Right ventricle myocardium superior (tissue), 1 donor: ENCODE data around the gene NRIP1. TPM values are rescaled to one million over a fixed set of nuclear protein-coding genes. Genes with fewer than 3 reads are reported as not detected.

Source experiments
- ATAC-seq: fragments of 200-7000 bp; cut with Tn5 transposase; one replicate; pipeline ENCODE4 v1.9.1; 2020; ENCODE audit warnings: mild to moderate bottlenecking; ENCODE audit not compliant: poor library complexity
- DNase-seq: peaks from one replicate; pipeline ENCODE4 v3.0.0-alpha.2; 2020
- intact Hi-C: fragments of 100-400 bp; cut with DNase I; formaldehyde crosslinking; loops from one replicate; pipeline ENCODE4 v1.11.2; 2022
- long read RNA-seq: library from polyadenylated mRNA; unstranded; transcript quantifications from one replicate; pipeline ENCODE4 v2.0.0, GENCODE V29; 2021
- total RNA-seq: library from RNA; stranded (reverse); fragmentation: NEBNext Ultra II Directional; extraction: Animal tissue kit (Norgen Biotek cat#: 25700); gene quantifications from one replicate; pipeline ENCODE4 v1.2.1, GENCODE V29; 2021
- donor health status: DM: no; HTN: yes; CAD: no; lungs with severe emphysema.

NRIP1 gene
- 15.4 TPM for total RNA-seq
- long read RNA-seq, full-length matches to known transcripts: 1 of 5 reads
- long read RNA-seq, partial matches to known transcripts: 0 of 5 reads
- long read RNA-seq, other reads (novel, unspliced or antisense): 4 of 5 reads

DNA sequence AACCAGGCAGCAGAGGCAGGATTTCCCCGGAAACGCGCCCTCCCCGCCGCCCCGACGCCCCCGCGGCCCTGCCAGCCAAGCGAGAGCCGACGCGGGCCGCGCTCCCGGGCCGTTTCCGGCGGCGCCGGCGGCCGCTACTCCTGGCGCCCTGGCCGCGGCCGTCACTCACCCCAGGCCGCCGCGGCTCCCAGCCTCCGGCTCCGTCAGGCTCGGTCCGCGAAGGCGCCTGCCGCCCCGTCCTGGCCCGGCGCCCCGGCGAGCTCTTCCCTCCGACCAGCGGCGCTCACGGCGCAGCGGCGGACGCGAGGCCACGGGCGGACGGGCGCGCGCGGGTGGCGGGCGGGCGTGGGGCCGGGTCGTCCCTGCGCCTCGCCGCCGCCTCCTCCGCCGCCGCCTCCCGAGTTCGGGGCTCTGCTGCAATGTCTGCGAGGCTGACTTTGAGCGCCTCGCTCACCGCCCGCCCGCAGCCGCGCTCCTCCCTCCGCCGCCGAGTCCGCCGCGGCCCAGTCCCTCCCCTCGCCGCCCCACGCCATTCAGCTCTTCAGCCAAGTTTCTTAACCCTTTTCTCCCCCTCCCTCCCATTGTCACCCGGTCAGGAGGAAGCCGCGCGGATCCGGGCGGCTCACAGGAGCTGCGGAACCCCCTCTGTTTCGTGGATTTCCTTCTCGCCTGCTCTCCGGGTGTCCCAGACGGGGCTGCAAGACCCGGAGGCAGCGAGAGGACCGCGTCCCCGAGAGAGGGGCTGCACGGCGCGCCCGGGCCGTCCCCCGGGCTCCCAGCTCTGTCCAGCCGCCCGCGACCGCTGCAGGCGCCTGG, at the start of gene NRIP1:
Gene NRIP1 (minus strand): TSS at position 425 of the 816 bp plus-strand sequence. CDS start 96,808 bp downstream, outside the sequence.
- intact Hi-C loops: loop anchor here (5.0 to 10.0 kb wide), 3 partner anchors 60 to 418 kb away; no protein-coding TSS in a partner anchor
- peak; percentile 94 for ATAC-seq
- DNase-seq: peak; percentile 95

DNA sequence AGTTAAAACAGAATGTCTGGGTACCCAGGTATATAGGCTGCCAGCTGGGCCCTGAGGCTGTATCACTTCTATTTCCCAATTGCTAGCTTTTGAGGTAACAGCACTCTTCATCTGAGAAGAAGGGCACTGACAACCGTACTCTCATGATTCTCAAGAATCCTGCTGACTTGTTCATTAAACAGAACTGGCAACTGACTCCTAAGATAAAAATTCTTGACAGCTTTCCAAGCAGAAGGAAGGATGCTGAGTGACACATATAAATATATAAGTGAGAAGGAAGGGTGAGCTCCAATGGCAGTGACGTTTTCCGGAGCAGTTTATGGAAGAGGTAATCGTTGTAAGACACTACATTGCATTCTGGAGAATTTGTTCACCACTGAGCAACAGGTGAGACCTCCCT, 48.1 kb upstream of the NRIP1 start:
- intact Hi-C loops: no loop called here
- DNase-seq: no peak
- no peak for ATAC-seq

- DNase-seq (no peak), ATAC-seq (no peak)
- intact Hi-C loops: no loop called here
These were observed 44.0 kb upstream of the NRIP1 start for GRCh38 chr21:15108801-15109200.

DNA sequence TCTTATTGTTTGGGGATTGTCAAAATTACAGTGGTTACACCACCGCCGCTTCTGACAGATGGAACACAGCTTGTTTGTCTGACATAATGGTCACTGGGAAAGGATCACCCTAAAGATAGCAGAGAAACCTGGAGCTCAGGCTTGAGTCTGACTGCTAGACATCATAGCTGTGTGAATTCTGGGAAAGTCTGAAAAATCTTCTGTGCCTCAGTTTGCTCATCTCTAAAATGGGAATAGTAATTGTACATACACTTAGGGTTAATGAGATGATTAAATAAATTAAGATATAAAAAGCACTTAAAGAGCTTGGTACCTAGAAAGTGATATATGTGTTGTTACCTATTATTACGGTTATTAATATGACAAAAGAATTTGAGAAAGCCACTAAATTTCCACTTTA, 39.7 kb upstream of the NRIP1 start:
- ATAC-seq (no peak), DNase-seq (no peak)
- intact Hi-C loops: no loop called here

- ATAC-seq: no peak
- intact Hi-C loops: no loop called here
- DNase-seq: no peak
These were observed 34.1 kb upstream of the NRIP1 start for GRCh38 chr21:15098908-15099307.

DNA sequence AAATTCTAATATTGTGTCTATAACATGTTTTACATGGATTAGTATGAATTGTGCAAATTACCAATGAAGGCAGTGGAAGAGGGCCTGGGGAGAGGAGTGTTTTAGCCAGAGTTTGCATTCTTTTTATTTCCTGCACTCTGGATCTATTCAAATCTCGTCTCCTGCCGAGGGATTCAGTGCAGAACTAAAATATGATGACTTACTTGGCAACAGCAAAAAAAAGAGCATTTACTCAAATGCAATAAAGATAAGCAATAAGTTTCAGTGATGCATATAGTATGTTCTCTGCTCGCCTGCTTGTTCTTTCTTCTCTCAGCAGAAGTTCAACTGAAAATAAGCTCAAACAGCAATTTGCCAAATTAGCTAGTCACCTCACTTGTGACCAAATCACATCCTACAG, 33.4 kb upstream of the NRIP1 start:
- DNase-seq: no peak
- intact Hi-C loops: no loop called here
- no peak for ATAC-seq

GRCh38 chr21:15097580-15097979, 32.8 kb upstream of the NRIP1 start:
- intact Hi-C loops: no loop called here
- no peak for ATAC-seq
- DNase-seq: no peak

DNA sequence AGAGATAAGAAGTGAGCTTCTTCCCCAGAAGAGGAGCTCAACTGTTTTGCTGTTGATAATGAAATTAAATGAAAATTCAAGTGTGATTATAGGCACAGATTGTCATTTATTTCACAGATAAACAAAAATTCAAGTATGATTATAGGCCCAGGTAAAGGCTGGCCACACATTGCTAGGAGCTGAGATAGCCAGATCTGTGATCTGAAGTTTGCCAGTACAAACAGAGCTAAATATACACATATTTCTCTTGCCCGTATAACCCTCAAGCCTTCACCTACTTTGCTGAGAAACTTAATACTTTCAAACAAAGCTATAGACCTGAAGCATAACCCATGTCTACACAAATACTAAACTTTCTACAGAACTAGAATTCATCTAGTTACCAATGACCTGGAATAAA, 31.3 kb upstream of the NRIP1 start:
- ATAC-seq: no peak

GRCh38 chr21:15095326-15095725, 30.5 kb upstream of the NRIP1 start:
- intact Hi-C loops: no loop called here
- DNase-seq (no peak), ATAC-seq (no peak)

More for the DNA sequence above, 31.3 kb upstream of the NRIP1 start:
- intact Hi-C loops: no loop called here
- no peak for DNase-seq

GRCh38 chr21:15094706-15095105, 29.9 kb upstream of the NRIP1 start:
- no peak for ATAC-seq
- DNase-seq: no peak

GRCh38 chr21:15093216-15093615, 28.4 kb upstream of the NRIP1 start:
- DNase-seq (no peak), ATAC-seq (no peak)
- intact Hi-C loops: no loop called here

More at GRCh38 chr21:15094706-15095105, 29.9 kb upstream of the NRIP1 start:
- intact Hi-C loops: no loop called here

- no peak for DNase-seq
- intact Hi-C loops: no loop called here
These were observed 27.9 kb upstream of the NRIP1 start for GRCh38 chr21:15092745-15093144.

GRCh38 chr21:15090390-15090789, 25.6 kb upstream of the NRIP1 start:
- intact Hi-C loops: no loop called here
- ATAC-seq (no peak), DNase-seq (no peak)

More at GRCh38 chr21:15092745-15093144, 27.9 kb upstream of the NRIP1 start:
- no peak for ATAC-seq

GRCh38 chr21:15088488-15088887, 23.7 kb upstream of the NRIP1 start:
- ATAC-seq (no peak), DNase-seq (no peak)
- intact Hi-C loops: no loop called here

DNA sequence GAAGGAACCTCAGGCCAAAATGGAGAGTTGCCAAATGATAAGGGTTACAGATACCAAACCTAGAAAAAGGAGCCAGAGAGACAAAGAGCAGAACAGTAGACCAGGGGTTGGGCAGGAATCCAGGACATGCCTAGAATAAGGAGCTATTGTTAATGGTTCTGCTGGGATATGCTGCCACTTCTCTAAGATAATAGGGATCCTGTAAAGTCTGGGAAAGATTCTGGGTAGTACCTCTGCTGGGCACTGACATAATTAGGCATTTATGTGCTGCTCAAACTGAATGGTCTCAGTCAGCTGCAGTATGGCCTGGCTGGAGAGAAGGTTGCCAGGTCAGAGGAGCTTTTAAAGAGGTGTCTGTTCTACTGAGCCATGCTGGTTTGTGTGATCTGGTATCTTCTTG, 19.9 kb upstream of the NRIP1 start:
- ATAC-seq: no peak
- DNase-seq: no peak
- intact Hi-C loops: no loop called here

GRCh38 chr21:15080526-15080925, 15.7 kb upstream of the NRIP1 start:
- intact Hi-C loops: no loop called here
- ATAC-seq: no peak
- DNase-seq: no peak

- no peak for ATAC-seq
- DNase-seq: no peak
- intact Hi-C loops: no loop called here
These were observed 14.5 kb upstream of the NRIP1 start for GRCh38 chr21:15079269-15079668.

DNA sequence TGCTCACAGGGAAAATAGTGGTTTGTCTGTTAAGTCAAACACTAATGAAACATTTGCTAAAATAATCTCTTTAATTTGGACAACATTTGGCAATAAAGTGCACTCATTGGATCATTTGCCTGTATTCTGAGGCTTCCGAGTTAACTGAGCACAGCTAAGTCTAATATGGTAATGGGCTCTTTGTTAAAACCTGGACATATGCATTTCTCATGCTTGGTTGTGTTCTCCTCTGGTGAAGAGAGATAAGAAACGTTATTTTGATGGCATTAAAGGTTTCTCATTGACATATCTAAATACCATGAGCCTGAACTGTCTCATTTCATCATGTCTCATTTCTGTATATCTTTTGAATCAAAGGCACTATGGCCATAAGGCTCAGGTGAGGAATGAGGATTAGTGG, 13.4 kb upstream of the NRIP1 start:
- intact Hi-C loops: no loop called here
- no peak for DNase-seq
- no peak for ATAC-seq

GRCh38 chr21:15077529-15078145, 12.8 kb upstream of the NRIP1 start:
- ATAC-seq (no peak), DNase-seq (no peak)
- intact Hi-C loops: no loop called here

GRCh38 chr21:15076730-15077129, 11.9 kb upstream of the NRIP1 start:
- ATAC-seq (no peak), DNase-seq (no peak)
- intact Hi-C loops: no loop called here
